SU-DHL-6 (cell line): ENCODE results near the gene SLC2A6.

Experiments
- H2AFZ ChIP-seq: fragments of 200-600 bp; sonication (generic); 2 replicates; pipeline ENCODE4 v1.6.1; 2014; ENCODE audit warnings: low read depth, mild to moderate bottlenecking, moderate library complexity, mixed read lengths, antibody characterized with exemption, low read length; ENCODE audit not compliant: severe bottlenecking
- H3F3A ChIP-seq: fragments of 200-600 bp; shearing (Covaris generic); 2 replicates; pipeline ENCODE4 v1.6.0; 2016; ENCODE audit warnings: antibody characterized with exemption, mild to moderate bottlenecking; ENCODE audit not compliant: insufficient read depth
- H3K27ac ChIP-seq: fragments of 200-600 bp; sonication (generic); 2 replicates; pipeline ENCODE4 v1.5.1; 2016; ENCODE audit warnings: low read depth, mild to moderate bottlenecking, low read length, moderate library complexity, mixed read lengths
- H3K27me3 ChIP-seq: fragments of 200-600 bp; sonication (generic), shearing (Covaris generic); 2 replicates; pipeline ENCODE4 v1.6.0; 2014; ENCODE audit warnings: mild to moderate bottlenecking, low read length
- H3K36me3 ChIP-seq: fragments of 200-600 bp; sonication (generic); 2 replicates; pipeline ENCODE4 v1.6.1; 2014; ENCODE audit warnings: mild to moderate bottlenecking, low read length, mixed read lengths
- H3K4me2 ChIP-seq: fragments of 300-600, 200-600 bp; shearing (Covaris generic), sonication (generic); 2 replicates; pipeline ENCODE4 v1.6.0; 2014; ENCODE audit warnings: low read length, low read depth, mild to moderate bottlenecking; ENCODE audit not compliant: poor library complexity, severe bottlenecking
- H3K4me3 ChIP-seq: fragments of 200-600 bp; sonication (generic); 2 replicates; pipeline ENCODE4 v1.5.1; 2014; ENCODE audit warnings: antibody characterized with exemption, low read length, mild to moderate bottlenecking, mixed read lengths; ENCODE audit not compliant: insufficient read depth, poor library complexity, severe bottlenecking
- H3K79me2 ChIP-seq: fragments of 200-600 bp; sonication (generic); 2 replicates; pipeline ENCODE4 v1.6.1; 2014; ENCODE audit warnings: mild to moderate bottlenecking, low read length, moderate library complexity; ENCODE audit not compliant: insufficient read depth
- H3K9ac ChIP-seq: fragments of 200-600 bp; sonication (generic); 2 replicates; pipeline ENCODE4 v1.7.0; 2014; ENCODE audit warnings: mild to moderate bottlenecking, low read length
- H3K9me2 ChIP-seq: fragments of 200-600 bp; sonication (generic); replicated peaks from 2 replicates; pipeline ENCODE4 v1.6.1; 2014; ENCODE audit warnings: low read length; ENCODE audit not compliant: insufficient read depth
- H3K9me3 ChIP-seq: fragments of 200-600 bp; sonication (generic); 2 replicates; pipeline ENCODE4 v1.6.1; 2014; ENCODE audit warnings: low read length, mixed read lengths; ENCODE audit not compliant: insufficient read depth
- H4K20me1 ChIP-seq: fragments of 200-600 bp; sonication (generic); 2 replicates; pipeline ENCODE4 v1.6.1; 2014; ENCODE audit warnings: low read depth, mild to moderate bottlenecking, antibody characterized with exemption, low read length, moderate library complexity, mixed read lengths
- EZH2phosphoT487 ChIP-seq: fragments of 200-600 bp; sonication (generic), shearing (Covaris generic); conservative IDR thresholded peaks from 2 replicates; pipeline ENCODE4 v1.6.1; 2018; ENCODE audit warnings: mild to moderate bottlenecking, antibody characterized with exemption, low read length, moderate library complexity, mixed read lengths
- TF ChIP-seq, protein P1 (sequence below): fragments of 200-600 bp; sonication (generic); IDR thresholded peaks from one replicate; pipeline ENCODE4 v1.5.1; 2017; ENCODE audit warnings: antibody characterized with exemption, mild to moderate bottlenecking, low read length, moderate library complexity; ENCODE audit not compliant: insufficient read depth, poor library complexity, severe bottlenecking

SLC2A6 gene

DNA sequence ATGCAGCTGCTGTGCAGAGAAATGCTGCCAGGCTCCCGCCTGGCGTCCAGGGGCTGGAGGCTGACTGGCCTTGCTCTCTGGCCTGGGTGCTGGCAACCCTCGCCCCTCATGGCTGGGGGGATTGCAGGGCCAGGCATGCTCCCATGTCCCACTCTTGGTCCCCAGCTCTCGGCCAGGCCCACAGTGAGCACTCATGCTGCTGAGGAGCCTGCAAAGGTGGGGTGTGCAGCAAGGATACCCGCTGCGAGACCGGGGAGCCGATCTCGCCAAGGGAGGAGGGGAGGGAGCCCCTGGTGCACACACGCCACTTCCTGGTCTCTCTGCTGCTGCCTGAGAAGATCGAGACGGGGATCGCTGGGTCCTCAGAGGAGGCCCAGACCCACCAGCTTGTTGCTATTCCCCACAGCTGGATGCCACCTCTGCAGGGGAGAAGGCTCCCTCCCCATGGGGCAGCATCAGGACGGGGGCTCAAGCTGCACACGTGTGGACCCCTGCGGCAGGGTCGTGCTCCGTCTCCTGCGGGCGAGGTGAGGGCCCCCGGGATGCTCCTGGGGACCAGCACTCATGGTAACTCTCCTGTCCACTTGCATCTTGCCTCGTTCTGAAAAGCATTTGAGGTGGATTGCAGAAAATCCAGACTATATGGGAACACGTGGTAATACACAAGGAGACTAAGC, 33.5 kb downstream of the SLC2A6 start:
- H3K4me2 ChIP-seq: no peak overlapping the region

DNA sequence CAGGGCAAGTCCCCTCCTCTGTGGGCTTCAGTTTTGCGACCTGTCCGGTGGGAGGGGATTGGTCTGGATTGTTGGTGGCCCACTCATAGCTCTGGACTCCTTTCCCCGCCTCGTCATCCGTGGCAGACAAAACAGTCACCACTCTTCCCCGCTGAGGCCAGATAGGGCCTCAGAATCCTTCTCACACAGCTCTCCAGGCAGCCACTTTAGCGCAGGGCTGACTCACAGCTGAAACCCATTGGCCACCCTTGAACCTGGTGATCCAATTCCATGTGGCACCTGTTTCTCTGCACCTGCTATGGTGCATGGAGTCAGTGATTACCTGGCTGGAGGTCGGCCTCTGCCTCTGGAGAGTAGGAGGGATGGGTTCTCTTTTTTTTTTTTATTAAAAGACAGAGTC, 34.9 kb downstream of the SLC2A6 start:
- no peaks in the 10 kb centered on the region for H3F3A ChIP-seq

More for the DNA sequence above, 33.5 kb downstream of the SLC2A6 start:
- Histone ChIP-seq H4K20me1 (no peaks in the 10 kb centered on the region), H3K27me3 (no peaks in the 10 kb centered on the region), H3K9ac (no peak overlapping the region), H3K36me3 (no peaks in the 10 kb centered on the region), H3K4me3 (no peak overlapping the region), H3K79me2 (no peaks in the 10 kb centered on the region), H3K27ac (no peak overlapping the region), H3F3A (no peaks in the 10 kb centered on the region), H2AFZ (no peak overlapping the region), H3K9me3 (no peaks in the 10 kb centered on the region), H3K9me2 (no peaks in the 10 kb centered on the region)
- no peak for TF ChIP-seq EZH2phosphoT487
- TF ChIP-seq, protein P1, sequence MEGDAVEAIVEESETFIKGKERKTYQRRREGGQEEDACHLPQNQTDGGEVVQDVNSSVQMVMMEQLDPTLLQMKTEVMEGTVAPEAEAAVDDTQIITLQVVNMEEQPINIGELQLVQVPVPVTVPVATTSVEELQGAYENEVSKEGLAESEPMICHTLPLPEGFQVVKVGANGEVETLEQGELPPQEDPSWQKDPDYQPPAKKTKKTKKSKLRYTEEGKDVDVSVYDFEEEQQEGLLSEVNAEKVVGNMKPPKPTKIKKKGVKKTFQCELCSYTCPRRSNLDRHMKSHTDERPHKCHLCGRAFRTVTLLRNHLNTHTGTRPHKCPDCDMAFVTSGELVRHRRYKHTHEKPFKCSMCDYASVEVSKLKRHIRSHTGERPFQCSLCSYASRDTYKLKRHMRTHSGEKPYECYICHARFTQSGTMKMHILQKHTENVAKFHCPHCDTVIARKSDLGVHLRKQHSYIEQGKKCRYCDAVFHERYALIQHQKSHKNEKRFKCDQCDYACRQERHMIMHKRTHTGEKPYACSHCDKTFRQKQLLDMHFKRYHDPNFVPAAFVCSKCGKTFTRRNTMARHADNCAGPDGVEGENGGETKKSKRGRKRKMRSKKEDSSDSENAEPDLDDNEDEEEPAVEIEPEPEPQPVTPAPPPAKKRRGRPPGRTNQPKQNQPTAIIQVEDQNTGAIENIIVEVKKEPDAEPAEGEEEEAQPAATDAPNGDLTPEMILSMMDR: no peak

DNA sequence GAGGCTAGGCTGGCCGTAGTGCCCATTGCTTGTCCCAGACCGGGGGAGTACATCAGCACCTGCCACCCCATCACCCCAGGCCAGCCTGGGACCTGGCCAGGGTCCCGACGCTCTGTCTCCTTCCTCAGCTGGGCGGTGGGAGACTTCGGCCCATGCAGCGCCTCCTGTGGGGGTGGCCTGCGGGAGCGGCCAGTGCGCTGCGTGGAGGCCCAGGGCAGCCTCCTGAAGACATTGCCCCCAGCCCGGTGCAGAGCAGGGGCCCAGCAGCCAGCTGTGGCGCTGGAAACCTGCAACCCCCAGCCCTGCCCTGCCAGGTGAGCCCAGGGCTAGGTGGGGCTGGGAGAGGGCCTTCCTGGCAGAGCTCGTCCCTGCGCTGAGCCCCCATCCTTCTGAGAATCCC, 35.7 kb downstream of the SLC2A6 start:
- Histone ChIP-seq H3K9me3 (no peaks in the 10 kb centered on the region), H4K20me1 (no peaks in the 10 kb centered on the region), H3F3A (no peaks in the 10 kb centered on the region), H2AFZ (no peak overlapping the region), H3K36me3 (no peaks in the 10 kb centered on the region), H3K9me2 (no peaks in the 10 kb centered on the region), H3K9ac (no peak overlapping the region), H3K79me2 (no peaks in the 10 kb centered on the region), H3K27ac (no peak overlapping the region), H3K4me3 (no peak overlapping the region), H3K27me3 (no peaks in the 10 kb centered on the region), H3K4me2 (no peak overlapping the region)
- TF ChIP-seq EZH2phosphoT487: no peak
- TF ChIP-seq, protein P1: no peak

More for the DNA sequence above, 34.9 kb downstream of the SLC2A6 start:
- Histone ChIP-seq H4K20me1 (no peaks in the 10 kb centered on the region), H3K9ac (no peak overlapping the region), H3K4me2 (no peak overlapping the region), H3K9me2 (no peaks in the 10 kb centered on the region), H3K79me2 (no peaks in the 10 kb centered on the region), H3K27me3 (no peaks in the 10 kb centered on the region), H3K36me3 (no peaks in the 10 kb centered on the region), H3K4me3 (no peak overlapping the region), H2AFZ (no peak overlapping the region), H3K27ac (no peak overlapping the region), H3K9me3 (no peaks in the 10 kb centered on the region)
- no peak for TF ChIP-seq EZH2phosphoT487
- TF ChIP-seq, protein P1: no peak
